Parietal lobe (tissue), 2 donors: Measurements from ENCODE around the gene CHI3L2. TPM values are rescaled to one million over a fixed set of nuclear protein-coding genes. Genes with fewer than 3 reads are reported as not detected.

Source experiments
- small RNA-seq: library from RNA; depleted of rRNA; stranded (forward); fragments of <200 nt; gene quantifications from one replicate; pipeline ENCODE3, GENCODE V24; 2014; ENCODE audit warnings: low replicate concordance
- total RNA-seq: library from RNA; depleted of rRNA; stranded (reverse); fragments of >200 nt; gene quantifications from one replicate; pipeline ENCODE4 v1.2.3, GENCODE V29; 2014

The CHI3L2 gene, protein sequence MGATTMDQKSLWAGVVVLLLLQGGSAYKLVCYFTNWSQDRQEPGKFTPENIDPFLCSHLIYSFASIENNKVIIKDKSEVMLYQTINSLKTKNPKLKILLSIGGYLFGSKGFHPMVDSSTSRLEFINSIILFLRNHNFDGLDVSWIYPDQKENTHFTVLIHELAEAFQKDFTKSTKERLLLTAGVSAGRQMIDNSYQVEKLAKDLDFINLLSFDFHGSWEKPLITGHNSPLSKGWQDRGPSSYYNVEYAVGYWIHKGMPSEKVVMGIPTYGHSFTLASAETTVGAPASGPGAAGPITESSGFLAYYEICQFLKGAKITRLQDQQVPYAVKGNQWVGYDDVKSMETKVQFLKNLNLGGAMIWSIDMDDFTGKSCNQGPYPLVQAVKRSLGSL
- 0.31 TPM for total RNA-seq

GRCh38 chr1:111227434-111227833 lies at the start of gene CHI3L2:
Gene CHI3L2, plus strand, starts transcription at chr1:111227713. Its CDS starts 17 bp downstream, at chr1:111227730.

GRCh38 chr1:111199881-111200801 lies 27.4 kb upstream of the CHI3L2 start, which contains the start of gene DENND2D:
Gene DENND2D, minus strand, starts transcription at chr1:111200646. Its CDS starts 187 bp downstream, at chr1:111200459.

DNA sequence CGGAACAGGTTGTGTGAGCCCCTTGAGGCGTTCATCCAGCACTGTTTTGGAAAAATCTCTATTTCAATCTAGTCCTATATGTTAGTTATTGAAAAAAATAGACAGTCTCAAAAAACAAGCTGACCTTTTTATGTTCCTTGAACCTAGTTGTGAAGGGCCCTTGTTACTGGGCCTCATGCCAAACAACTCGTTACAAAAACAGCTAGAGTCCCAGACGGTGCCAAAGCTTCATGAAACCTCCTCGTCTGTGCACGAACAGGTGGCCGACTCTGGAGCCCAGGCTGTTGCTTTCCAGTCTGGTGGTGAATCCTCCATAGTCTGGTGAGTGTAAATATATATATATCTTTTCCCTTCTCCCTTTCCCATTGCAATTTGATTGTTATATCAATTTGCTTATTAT lies 63.1 kb downstream of the CHI3L2 start, which contains the start of gene CHIA:
TSS of gene CHIA (plus strand) at position 222 of the 400 bp plus-strand sequence. CDS start 19,617 bp downstream, outside the sequence.

Small RNAs within 50 kb of the gene (small RNA-seq; reads per million reads assigned to genes)
- not detected for gene AL355816.1

Other genes starting within 250 kb of the CHI3L2 start
- 51.6 TPM for gene DRAM2, start 87.6 kb upstream of the CHI3L2 start, total RNA-seq
- gene CEPT1, start 87.5 kb upstream of the CHI3L2 start, total RNA-seq, result 61.0 TPM
- 0.94 TPM for gene DENND2D, start 27.1 kb upstream of the CHI3L2 start, total RNA-seq
- not detected for gene CHIA, start 63.1 kb downstream of the CHI3L2 start, total RNA-seq
- gene OVGP1, start 200.0 kb downstream of the CHI3L2 start, total RNA-seq, result 5.6 TPM
- gene WDR77, start 221.5 kb downstream of the CHI3L2 start, total RNA-seq, result 31.3 TPM
- gene ATP5PB, start 221.8 kb downstream of the CHI3L2 start, total RNA-seq, result 130 TPM
- gene C1orf162, start 246.3 kb downstream of the CHI3L2 start, total RNA-seq, result 1.6 TPM